GM12874 (cell line): Measurements from ENCODE around the gene FARP1.
A peak's percentile ranks its signal among the peaks of the same experiment; 100 is the strongest.

Source experiments
- TF ChIP-seq, protein P1 (sequence below): IDR thresholded peaks from 2 replicates; pipeline ENCODE4 v1.5.1; 2011; ENCODE audit warnings: low read depth, mild to moderate bottlenecking, control low read depth, low read length, moderate library complexity; ENCODE audit not compliant: insufficient read depth

Gene FARP1

GRCh38 chr13:98476106-98476505, 333.2 kb downstream of the FARP1 start:
- TF ChIP-seq, protein P1, sequence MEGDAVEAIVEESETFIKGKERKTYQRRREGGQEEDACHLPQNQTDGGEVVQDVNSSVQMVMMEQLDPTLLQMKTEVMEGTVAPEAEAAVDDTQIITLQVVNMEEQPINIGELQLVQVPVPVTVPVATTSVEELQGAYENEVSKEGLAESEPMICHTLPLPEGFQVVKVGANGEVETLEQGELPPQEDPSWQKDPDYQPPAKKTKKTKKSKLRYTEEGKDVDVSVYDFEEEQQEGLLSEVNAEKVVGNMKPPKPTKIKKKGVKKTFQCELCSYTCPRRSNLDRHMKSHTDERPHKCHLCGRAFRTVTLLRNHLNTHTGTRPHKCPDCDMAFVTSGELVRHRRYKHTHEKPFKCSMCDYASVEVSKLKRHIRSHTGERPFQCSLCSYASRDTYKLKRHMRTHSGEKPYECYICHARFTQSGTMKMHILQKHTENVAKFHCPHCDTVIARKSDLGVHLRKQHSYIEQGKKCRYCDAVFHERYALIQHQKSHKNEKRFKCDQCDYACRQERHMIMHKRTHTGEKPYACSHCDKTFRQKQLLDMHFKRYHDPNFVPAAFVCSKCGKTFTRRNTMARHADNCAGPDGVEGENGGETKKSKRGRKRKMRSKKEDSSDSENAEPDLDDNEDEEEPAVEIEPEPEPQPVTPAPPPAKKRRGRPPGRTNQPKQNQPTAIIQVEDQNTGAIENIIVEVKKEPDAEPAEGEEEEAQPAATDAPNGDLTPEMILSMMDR, result no peak

DNA sequence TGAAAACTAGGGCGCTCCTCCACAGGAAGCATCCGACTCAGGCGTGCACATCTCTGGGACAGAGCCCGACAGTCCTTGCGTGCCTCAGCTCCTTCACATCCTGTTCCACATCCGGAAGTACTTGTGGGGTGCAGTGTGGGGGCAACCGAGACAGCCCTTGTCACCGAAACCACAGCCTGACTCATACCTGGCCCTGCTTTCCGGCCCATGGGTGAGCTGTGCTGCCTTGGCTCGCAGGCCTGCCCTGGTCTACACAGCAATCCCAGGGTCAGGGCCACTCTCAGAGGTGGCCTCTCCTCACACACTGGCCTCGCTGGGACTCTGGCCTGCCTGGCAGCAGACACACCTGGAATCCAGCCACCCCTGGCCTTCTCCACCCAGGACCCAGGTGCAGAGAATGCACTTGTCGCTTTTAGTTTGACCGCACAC, 333.7 kb downstream of the FARP1 start:
- TF ChIP-seq, protein P1, result no peak

- TF ChIP-seq, protein P1, result no peak
Observed at GRCh38 chr13:98478189-98479129, 335.6 kb downstream of the FARP1 start.

DNA sequence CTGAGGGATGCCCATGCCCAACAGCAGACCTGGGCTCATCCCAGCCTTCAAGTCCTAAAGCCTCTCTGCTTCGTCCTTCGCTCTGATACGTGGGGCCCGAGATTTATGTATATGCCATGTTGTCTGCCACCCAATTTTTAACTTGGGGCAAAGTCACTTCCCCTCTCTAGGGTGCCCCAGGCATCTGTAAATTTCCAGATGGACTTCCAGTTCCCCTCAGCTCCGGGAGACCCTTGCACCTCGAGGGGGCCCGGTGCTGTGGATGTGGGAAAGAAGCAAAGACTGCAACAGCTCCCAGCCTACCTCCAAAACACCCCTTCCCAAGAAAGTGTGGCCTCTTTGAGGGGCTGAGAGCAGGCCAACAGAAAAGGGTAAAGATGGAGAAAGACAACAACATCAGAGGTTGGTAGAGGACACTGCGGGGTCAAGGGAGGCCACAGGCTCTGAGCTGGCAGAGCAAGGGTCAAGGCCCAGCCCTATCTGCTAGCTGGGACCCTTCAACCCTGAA, 336.7 kb downstream of the FARP1 start:
- TF ChIP-seq, protein P1, result no peak

GRCh38 chr13:98480915-98481877, 338.3 kb downstream of the FARP1 start:
- TF ChIP-seq, protein P1, result no peak

DNA sequence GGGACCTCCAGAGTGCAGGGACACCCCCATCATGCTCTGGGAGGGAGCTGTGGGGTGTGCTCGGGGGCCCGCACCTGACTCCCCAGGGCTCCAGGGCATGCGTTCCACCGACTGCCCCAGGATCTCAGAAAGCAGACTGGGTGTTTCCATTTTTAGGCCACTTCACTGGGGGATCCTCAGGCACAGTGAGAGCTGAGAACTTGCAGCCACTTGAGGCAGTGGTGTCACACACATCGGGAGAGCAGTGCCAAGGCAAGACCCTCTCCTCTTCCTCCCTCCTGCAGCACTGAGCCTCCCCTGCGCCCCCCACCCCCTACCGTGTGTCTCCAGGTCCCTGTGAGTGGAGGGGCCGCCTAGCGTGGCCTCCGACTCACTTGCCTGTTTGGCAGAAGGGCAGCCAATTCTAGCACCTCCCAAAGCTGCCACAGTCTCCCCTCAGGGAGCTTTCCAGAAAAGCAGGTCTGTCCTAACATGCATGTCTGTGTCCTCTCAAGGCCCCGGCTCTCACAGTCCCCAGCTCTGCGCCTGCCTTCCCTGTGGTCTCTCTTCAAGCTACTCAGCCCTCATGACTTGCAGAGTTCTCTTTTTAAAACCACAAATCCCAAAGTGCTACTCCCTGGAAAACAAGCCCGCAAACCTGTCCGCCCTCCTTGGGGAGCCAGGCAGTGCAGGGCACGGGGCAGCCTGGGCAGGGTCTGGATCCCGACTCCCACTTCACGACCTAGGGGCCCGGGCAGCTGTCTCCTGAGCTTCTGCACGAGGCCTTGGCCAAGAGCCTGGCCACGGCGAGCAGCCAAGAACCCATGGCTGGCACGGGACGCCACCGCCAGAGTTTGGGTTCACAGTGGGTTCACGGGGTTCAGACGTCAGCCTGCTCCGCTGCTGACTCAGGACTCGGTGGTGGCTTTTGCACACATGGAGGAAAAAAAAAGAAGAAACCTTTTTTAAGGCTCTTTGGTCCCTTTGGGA, 339.9 kb downstream of the FARP1 start:
- TF ChIP-seq, protein P1, result peak; percentile 59
